Mesothelial cell of epicardium (in vitro differentiated cells): Measurements from ENCODE around the gene RMDN3. TPM values are rescaled to one million over a fixed set of nuclear protein-coding genes. Genes with fewer than 3 reads are reported as not detected.

Source experiments
- DNase-seq, 2 experiments: peaks; one replicate each; pipeline ENCODE4 v3.0.0; 2021; ENCODE audit warnings: low spot score in 2 of 2; ENCODE audit not compliant: unreplicated experiment in 2 of 2
- H3K27ac Mint-ChIP-seq: 2 replicates; pipeline ENCODE4 v1.8.0; 2021; ENCODE audit warnings: mixed read lengths
- H3K27me3 Mint-ChIP-seq: 2 replicates; pipeline ENCODE4 v1.8.0; 2021; ENCODE audit warnings: low read depth, mixed read lengths
- H3K36me3 Mint-ChIP-seq: 2 replicates; pipeline ENCODE4 v1.8.0; 2021; ENCODE audit warnings: mixed read lengths
- H3K4me1 Mint-ChIP-seq: 2 replicates; pipeline ENCODE4 v1.8.0; 2021; ENCODE audit warnings: mixed read lengths
- H3K4me3 Mint-ChIP-seq: 2 replicates; pipeline ENCODE4 v1.8.0; 2021; ENCODE audit warnings: mild to moderate bottlenecking, moderate library complexity, mixed read lengths
- H3K9me3 Mint-ChIP-seq: 2 replicates; pipeline ENCODE4 v1.8.0; 2021; ENCODE audit warnings: mixed read lengths
- CTCF ChIP-seq: fragments of 200-600 bp; sonication (generic); IDR thresholded peaks from one replicate; pipeline ENCODE4 v1.5.0; 2021; ENCODE audit warnings: antibody characterized with exemption; ENCODE audit not compliant: unreplicated experiment
- total RNA-seq: library from RNA; stranded (reverse); gene quantifications from 3 replicates; pipeline ENCODE4 v1.2.1, GENCODE V29; 2021

Gene RMDN3
- total RNA-seq, 1 donor from 2014 or later, result 29.3 TPM

DNA sequence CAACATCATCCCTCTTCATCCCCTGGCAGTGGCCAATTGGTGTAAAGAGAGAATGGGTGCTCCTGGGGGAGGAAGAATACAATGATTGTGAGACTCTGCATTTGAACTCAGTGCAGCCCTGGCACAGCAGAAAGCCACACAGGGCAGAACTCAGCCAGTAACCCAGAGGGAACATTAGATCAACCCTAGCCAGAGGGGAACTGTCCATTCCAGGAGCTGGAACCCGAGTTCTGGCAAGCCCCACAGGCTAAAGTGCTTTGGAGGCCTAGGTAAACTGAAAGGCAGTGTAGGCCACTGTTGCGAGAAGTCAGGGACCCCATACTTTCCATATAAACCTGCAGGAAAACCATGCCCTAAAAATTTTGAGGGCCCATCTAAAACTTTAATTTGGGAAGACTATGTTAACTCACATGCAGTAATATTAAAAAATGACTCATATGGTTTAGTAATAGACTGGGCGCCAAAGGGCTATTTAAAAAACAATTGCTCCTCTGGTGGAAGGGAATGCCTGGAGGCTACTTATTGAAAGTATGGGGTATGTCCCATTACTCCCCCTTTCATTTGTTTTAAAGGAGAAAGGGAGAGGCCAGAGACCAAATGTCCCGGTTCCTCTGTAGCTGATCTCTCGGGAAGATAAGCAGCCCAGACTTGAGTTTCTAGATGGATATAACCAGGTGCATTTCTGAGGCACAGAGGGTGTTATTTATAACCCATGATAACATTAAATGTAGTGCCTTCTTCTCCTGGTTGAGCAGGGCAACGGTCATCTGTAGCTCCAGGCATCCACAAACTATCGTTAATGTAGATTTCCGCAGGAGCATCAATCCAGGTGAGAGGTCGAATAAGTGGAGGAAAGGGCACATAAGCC lies 65.9 kb downstream of the RMDN3 start:
- peaks cover 4% of the 10 kb centered on the region for H3K9me3 Mint-ChIP-seq
- peaks cover 5% of the 10 kb centered on the region for H3K4me1 Mint-ChIP-seq
- TF ChIP-seq CTCF, result no peak
- H3K27me3 Mint-ChIP-seq, result no peaks in the 10 kb centered on the region
- DNase-seq, result no peak
- no peak overlapping the region for H3K4me3 Mint-ChIP-seq
- H3K36me3 Mint-ChIP-seq, result peaks cover 3% of the 10 kb centered on the region
- no peak overlapping the region for H3K27ac Mint-ChIP-seq

Other genes with a start within 250 kb of the RMDN3 start
- gene CCDC32, start 190.2 kb downstream of the RMDN3 start, total RNA-seq, result 27.2 to 30.1 TPM (median 28.8 TPM) in 3 replicates
- 11.9 to 14.5 TPM (median 13.0 TPM) in 3 replicates for gene RPUSD2, start 186.0 kb downstream of the RMDN3 start, total RNA-seq
- gene KNL1, start 161.0 kb downstream of the RMDN3 start, total RNA-seq, result 7.4 to 9.3 TPM (median 8.8 TPM) in 3 replicates
- gene RAD51, start 60.1 kb downstream of the RMDN3 start, total RNA-seq, result 8.2 to 9.3 TPM (median 8.3 TPM) in 3 replicates
- gene GCHFR, start 8.8 kb upstream of the RMDN3 start, total RNA-seq, result 12.6 to 15.8 TPM (median 14.4 TPM) in 3 replicates
- gene C15orf62, start 14.7 kb upstream of the RMDN3 start, total RNA-seq, result 0.44 to 0.47 TPM (median 0.45 TPM) in 3 replicates
- 20.9 to 24.4 TPM (median 24.2 TPM) in 3 replicates for gene ZFYVE19, start 51.8 kb upstream of the RMDN3 start, total RNA-seq
- 36.4 to 44.3 TPM (median 41.2 TPM) in 3 replicates for gene DNAJC17, start 52.2 kb upstream of the RMDN3 start, total RNA-seq
- gene PPP1R14D, start 73.5 kb upstream of the RMDN3 start, total RNA-seq, result 0.63 to 1.7 TPM (median 1.2 TPM) in 3 replicates
- gene SPINT1, start 88.8 kb upstream of the RMDN3 start, total RNA-seq, result 141 to 152 TPM (median 147 TPM) in 3 replicates
- 3.4 to 4.4 TPM (median 3.4 TPM) in 3 replicates for gene RHOV, start 119.0 kb upstream of the RMDN3 start, total RNA-seq
- 30.1 to 31.2 TPM (median 30.5 TPM) in 3 replicates for gene VPS18, start 139.2 kb upstream of the RMDN3 start, total RNA-seq
- 0.20 to 0.31 TPM (median 0.24 TPM) in 3 replicates for gene DLL4, start 174.1 kb upstream of the RMDN3 start, total RNA-seq
- gene CHAC1, start 198.2 kb upstream of the RMDN3 start, total RNA-seq, result 2.7 to 3.2 TPM (median 3.1 TPM) in 3 replicates